Endothelial cell of umbilical vein (primary cell): ENCODE results near the gene ACAD9.

Experiments used
- CTCF ChIP-seq, 2 donors: IDR thresholded peaks; 1 replicate in 1 of 2; 2 replicates in 1 of 2; pipeline ENCODE4 v1.5.1; 2011; ENCODE audit warnings: low read length in 2 of 2, mild to moderate bottlenecking in 2 of 2, moderate library complexity in 2 of 2, control low read depth in 1 of 2, inconsistent platforms in 1 of 2, low read depth in 1 of 2; ENCODE audit not compliant: insufficient read depth in 1 of 2; ENCODE audit errors: extremely low read depth in 1 of 2
- EZH2 ChIP-seq: IDR thresholded peaks from 2 replicates; pipeline ENCODE4 v1.6.1; 2012; ENCODE audit warnings: borderline replicate concordance, low read depth, mild to moderate bottlenecking, moderate library complexity, low read length, inconsistent platforms; ENCODE audit not compliant: severe bottlenecking
- POLR2A ChIP-seq: IDR thresholded peaks from 2 replicates; pipeline ENCODE4 v1.6.1; 2012; ENCODE audit warnings: low read depth, mild to moderate bottlenecking, control low read depth, low read length

- TF ChIP-seq CTCF (IDR thresholded peaks at IDR 0.05; ENCODE audit: extremely low read depth in 1 of 2, insufficient read depth in 1 of 2, low read depth in 1 of 2, low read length in 2 of 2) (no peak), POLR2A (no peak), EZH2 (no peak)
These were observed 44.2 kb downstream of the ACAD9 start for GRCh38 chr3:128923576-128923975.
